AML-193 (cell line): Measurements from ENCODE around the gene EFHC2.

Source experiments
- DNase-seq, 2 experiments: peaks; one replicate each; lab custom pipeline; 2025; lab: John Stamatoyannopoulos, UW

The EFHC2 gene

DNA sequence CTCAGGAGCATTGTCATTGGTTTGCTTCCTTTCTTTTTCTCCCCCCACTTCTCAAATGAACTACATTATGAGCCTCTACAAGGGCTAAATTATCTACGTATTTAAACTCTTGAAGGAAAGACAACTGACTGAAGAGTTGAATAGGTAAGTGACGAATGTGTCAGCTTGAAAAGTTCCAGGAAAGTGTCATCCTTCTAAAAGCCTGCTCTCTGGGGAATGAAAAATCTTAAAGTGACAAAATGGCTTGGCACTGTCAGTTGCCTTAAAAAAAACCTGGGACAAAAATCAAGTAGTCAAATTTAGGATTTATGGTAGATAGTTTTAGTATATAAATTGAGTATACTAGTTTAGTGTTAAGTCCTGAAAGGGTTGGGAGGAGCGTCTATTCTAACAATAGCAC is 196.3 kb downstream of the EFHC2 start:
- DNase-seq = no peak

DNA sequence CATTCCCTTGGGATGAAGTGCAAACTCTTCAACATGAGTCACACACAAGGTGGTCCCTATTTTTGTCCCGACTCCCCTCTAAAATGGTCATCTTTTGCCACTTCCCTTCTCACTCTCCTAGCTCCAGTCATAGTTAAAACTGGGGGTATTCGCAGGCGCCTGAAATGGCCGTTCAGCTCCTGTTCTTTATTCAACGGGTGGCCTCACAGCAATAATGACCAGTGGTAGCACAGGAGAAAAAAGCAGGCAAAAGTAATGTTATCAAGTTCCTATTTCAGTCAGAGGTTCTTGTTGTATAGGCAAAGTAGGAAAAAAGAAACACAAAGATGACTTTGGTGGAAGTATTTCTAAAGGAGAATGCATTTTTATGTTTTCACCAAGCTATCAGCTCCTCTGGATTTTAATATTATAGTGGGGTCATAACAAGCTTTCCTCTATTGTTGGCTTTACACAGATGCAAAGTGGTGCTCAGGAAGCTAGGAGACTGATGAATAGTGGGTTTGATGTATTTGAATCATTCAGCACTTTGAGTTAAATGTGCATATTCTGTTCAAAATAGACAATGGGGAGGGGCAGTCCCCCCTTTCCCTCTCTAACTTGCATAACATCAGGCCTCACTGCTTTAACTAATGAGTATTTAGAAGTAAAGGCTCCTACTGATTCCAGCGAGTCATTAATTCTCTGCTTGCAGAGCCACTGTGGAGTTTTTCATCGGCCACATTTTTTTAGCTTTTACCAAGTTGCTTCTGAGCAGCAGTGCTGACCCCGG is 199.1 kb downstream of the EFHC2 start:
- no peak for DNase-seq

DNA sequence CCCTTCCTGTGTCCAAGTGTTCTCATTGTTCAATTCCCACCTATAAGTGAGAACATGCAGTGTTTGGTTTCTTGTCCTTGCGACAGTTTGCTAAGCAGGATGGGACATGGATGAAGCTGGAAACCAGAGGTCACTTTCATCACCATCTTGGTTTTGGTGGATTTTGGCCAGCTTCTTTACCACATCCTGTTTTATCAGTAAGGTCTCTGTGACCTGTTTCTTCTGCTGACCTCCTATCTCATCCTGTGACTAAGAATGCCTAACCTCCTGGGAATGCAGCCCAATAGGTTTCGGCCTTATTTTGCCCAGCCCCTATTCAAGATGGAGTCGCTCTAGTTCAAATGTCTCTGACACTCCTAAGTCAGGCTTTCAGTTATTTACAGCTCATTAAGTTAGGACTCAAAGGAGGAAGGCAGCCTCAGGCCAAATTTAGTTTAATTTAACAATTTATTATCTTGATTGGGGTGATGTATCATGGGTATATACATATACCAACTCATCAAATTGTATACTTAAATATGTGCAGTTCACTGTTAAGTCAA is 200.3 kb downstream of the EFHC2 start:
- DNase-seq = no peak

DNA sequence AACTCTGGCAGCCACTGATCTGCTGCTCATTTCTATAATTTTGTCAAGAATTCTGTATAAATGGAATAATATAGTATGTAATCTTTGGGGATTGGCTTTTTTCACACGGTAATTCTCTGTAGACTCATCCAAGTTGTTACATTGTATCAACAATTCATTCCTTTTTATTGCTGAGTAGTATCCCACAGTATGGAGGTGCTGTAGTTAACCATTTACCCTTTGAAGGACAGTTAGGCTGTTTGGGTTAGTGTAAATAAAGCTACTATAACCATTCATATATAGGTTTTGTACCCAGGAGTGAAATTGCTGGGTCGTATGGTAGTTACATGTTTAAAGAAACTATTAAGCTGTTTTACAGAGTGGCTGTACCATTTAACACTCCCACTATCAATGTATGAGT is 213.3 kb downstream of the EFHC2 start:
- no peak for DNase-seq

DNA sequence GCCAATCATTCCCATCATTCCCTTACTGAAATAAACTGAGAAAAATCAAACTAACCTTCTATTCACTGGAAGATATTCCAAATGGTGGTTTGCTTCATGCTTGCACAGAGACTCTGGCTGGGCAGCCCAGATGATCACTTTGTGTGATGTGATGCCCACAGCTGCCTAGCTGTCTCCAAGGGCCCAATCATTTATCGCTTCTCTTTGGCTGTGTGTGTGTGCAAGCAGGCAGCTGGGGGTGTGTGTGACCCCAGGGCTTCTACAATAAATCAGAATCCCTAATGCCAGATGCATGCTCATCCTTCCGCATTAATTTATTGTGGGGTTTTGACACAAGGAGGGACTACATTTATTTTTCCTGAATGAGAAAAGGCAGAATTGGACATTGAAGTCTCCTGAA is 230.1 kb downstream of the EFHC2 start:
- no peak for DNase-seq

DNA sequence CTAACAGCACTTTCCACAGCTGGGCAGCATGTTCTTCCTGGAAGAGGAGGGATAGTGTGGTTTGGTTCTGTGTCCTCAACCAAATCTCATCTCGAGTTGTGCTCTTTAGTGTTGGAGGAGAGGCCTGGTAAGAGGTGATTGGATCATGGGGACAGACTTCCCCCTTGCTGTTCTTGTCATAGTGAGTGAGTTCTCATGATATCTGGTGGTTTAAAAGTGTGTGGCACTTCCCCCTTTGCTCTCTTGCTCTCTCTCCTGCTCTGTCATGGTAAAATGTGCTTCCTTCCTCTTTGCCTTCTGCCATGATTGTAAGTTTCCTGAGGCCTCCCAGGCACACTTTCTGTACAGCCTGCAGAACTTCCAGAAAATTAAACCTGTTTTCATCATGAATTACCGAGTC is 236.6 kb downstream of the EFHC2 start:
- DNase-seq = no peak

DNA sequence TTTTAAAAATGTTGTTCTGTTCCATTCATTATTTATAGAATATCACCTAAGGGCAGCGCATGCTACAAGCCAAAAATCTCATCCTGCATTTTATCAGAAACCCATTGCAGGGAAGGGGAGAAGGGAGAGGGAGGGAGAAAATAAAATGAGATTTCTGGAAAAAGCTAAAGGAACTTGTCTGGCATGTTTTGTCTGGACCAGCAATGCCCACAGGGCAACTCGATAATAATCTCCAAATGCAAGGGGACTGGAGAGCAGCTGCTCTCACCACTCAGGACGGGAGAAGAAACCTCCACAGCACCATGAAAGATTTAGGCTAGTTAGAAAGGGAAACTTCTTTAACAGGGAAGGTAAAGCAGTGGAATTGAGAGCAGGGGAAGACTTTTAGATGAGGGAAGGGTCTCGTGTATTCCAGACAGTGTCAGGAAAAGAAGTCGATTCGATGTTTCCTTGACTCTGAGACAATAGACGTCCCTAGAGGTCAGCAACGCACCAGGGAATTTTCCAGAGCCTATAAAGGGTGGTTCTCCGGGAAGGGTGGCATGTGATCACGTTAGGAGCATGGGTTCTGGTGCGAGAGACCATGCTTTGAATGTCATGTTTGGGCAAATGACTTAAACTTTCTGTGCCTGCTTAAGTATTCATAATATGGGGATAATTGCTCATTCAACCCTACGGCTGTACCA is 238.1 kb downstream of the EFHC2 start:
- DNase-seq = no peak

DNA sequence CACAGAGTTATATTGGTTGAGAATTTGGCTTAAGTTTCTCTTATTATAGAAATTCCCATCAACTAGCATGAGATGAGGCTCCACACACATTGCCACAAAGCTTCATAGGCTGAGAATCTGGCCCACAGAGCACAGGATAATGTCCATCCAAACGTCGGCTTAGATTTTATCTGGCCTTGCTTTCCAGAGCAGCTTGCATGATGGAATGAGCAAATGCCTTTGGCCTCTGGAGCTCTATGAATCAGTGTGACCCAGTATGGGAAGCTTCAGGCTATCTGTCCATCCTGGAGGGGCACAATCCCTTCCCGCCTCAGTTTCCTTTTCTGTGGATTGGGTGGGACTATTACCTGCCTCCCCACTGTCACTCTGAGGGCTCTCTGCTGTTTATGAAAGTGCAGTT is 238.8 kb downstream of the EFHC2 start:
- no peak for DNase-seq

DNA sequence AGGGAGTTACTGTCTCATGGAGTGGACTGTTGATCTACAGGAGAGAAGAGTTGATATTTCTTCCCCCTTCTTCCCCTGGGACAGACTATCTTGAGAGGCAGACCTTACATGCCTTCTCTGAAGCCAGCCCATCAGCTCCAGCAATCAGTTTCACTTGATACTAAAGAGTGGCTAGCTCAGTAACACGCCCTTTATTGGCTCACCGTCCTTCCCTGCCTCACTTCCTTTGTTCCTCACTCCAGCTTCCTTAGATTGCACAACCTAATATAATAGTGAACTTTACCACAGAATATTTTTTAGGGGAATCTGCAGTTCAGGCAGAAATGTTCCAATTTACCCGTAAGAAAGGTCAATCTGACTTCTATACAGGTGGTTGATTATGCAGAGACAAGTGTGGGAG is 242.2 kb downstream of the EFHC2 start:
- no peak for DNase-seq

DNA sequence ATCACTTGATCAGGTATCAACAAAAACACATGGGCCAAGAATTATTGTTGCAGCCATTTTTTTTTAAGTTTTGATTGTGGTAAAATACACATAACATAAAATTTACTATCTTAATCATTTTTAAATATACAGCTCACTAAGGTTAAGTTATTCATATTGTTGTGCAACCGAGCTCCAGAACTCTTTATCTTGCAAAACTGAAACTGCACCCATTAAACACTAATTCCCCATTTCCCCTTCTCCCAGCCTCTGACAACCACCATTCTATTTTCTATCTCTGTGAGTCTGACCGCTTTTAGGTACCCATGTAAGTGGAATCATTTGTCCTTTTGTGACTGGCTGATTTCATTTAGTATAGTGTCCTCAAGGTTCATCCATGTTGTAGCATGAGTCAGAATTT is 244.1 kb downstream of the EFHC2 start:
- no peak for DNase-seq
